ENCODE data around the gene ROBO1.
"Not testable (repeated sequence)": the region's sequence is repeated elsewhere in the genome, so short reads cannot be mapped to it uniquely, and the experiment has no call there.

Gene ROBO1

GRCh38 chr3:79217096-79217495 is 550.7 kb downstream of the ROBO1 start:
- no peak for DNase-seq

- DNase-seq, result no peak
These were observed 552.5 kb downstream of the ROBO1 start for GRCh38 chr3:79215286-79215685.

GRCh38 chr3:79211586-79212359 is 556.0 kb downstream of the ROBO1 start:
- no peak for DNase-seq

GRCh38 chr3:79204351-79204750 is 563.4 kb downstream of the ROBO1 start:
- DNase-seq, result no peak

- no peak for DNase-seq
These were observed 564.7 kb downstream of the ROBO1 start for GRCh38 chr3:79203144-79203519.

GRCh38 chr3:79202471-79203143 is 565.2 kb downstream of the ROBO1 start:
- DNase-seq, result no peak

GRCh38 chr3:79200456-79200855 is 567.3 kb downstream of the ROBO1 start:
- DNase-seq, result no peak

GRCh38 chr3:79199966-79200365 is 567.8 kb downstream of the ROBO1 start:
- DNase-seq, result no peak

GRCh38 chr3:79187426-79187825 is 580.4 kb downstream of the ROBO1 start:
- no peak for DNase-seq

GRCh38 chr3:79184251-79184650 is 583.5 kb downstream of the ROBO1 start:
- no peak for DNase-seq

GRCh38 chr3:79183496-79183895 is 584.3 kb downstream of the ROBO1 start:
- no peak for DNase-seq

GRCh38 chr3:79178471-79179180 is 589.2 kb downstream of the ROBO1 start:
- no peak for DNase-seq

GRCh38 chr3:79175870-79176269 is 591.9 kb downstream of the ROBO1 start:
- no peak for DNase-seq

GRCh38 chr3:79173259-79173658 is 594.5 kb downstream of the ROBO1 start:
- DNase-seq, result not testable (repeated sequence)

- DNase-seq, result no peak
These were observed 595.6 kb downstream of the ROBO1 start for GRCh38 chr3:79172241-79172640.

GRCh38 chr3:79170021-79170420 is 597.8 kb downstream of the ROBO1 start:
- no peak for DNase-seq

GRCh38 chr3:79167651-79168416 is 600.0 kb downstream of the ROBO1 start:
- no peak for DNase-seq

- DNase-seq, result no peak
These were observed 605.1 kb downstream of the ROBO1 start for GRCh38 chr3:79162653-79163052.

GRCh38 chr3:79161941-79162340 is 605.9 kb downstream of the ROBO1 start:
- DNase-seq, result no peak

GRCh38 chr3:79160421-79160820 is 607.4 kb downstream of the ROBO1 start:
- no peak for DNase-seq

GRCh38 chr3:79159736-79160135 is 608.1 kb downstream of the ROBO1 start:
- DNase-seq, result no peak

GRCh38 chr3:79157191-79157590 is 610.6 kb downstream of the ROBO1 start:
- no peak for DNase-seq

- DNase-seq, result no peak
These were observed 612.9 kb downstream of the ROBO1 start for GRCh38 chr3:79154865-79155264.
